ENCODE measurements around the gene GHDC.
"Not testable (repeated sequence)": the region's sequence is repeated elsewhere in the genome, so short reads cannot be mapped to it uniquely, and the experiment has no call there.

The GHDC gene

GRCh38 chr17:42155614-42156045 lies 38.7 kb downstream of the GHDC start:
- DNase-seq (ENCODE audit: low read depth, low spot score), result no peak

- no peak for DNase-seq (ENCODE audit: low read depth, low spot score)
Observed at GRCh38 chr17:42153919-42154742, 40.2 kb downstream of the GHDC start.

GRCh38 chr17:42146911-42147607 lies 47.2 kb downstream of the GHDC start:
- DNase-seq (ENCODE audit: low read depth, low spot score), result no peak

- DNase-seq (ENCODE audit: low read depth, low spot score), result not testable (repeated sequence)
Observed at GRCh38 chr17:42143138-42143537, 51.2 kb downstream of the GHDC start.

- no peak for DNase-seq (ENCODE audit: low read depth, low spot score)
Observed at GRCh38 chr17:42142371-42142896, 51.9 kb downstream of the GHDC start.

GRCh38 chr17:42141382-42141781 lies 52.9 kb downstream of the GHDC start:
- DNase-seq (ENCODE audit: low read depth, low spot score), result no peak

- DNase-seq (ENCODE audit: low read depth, low spot score), result not testable (repeated sequence)
Observed at GRCh38 chr17:42140690-42141089, 53.6 kb downstream of the GHDC start.
